SH-SY5Y (cell line): ENCODE data around the gene CD82.

ENCODE experiments used
- GATA2 ChIP-seq: IDR thresholded peaks from 2 replicates; pipeline ENCODE4 v1.6.1; 2011; ENCODE audit warnings: mild to moderate bottlenecking, low read depth, low read length
- GATA3 ChIP-seq: IDR thresholded peaks from 2 replicates; pipeline ENCODE4 v1.6.1; 2011; ENCODE audit warnings: low read depth, mild to moderate bottlenecking, low read length, moderate library complexity

- TF ChIP-seq GATA3 (no peak), GATA2 (no peak)
Observed at GRCh38 chr11:44624761-44625221, 59.3 kb downstream of the CD82 start.
